Liver (tissue), 3 donors: ENCODE data around the gene CRYBA2.

ENCODE experiments used
- CTCF ChIP-seq: fragments of 150-350 bp; IDR thresholded peaks from 2 replicates; pipeline ENCODE4 v1.5.1; 2017; ENCODE audit warnings: improper control_type of control experiment, low read depth, low read length; ENCODE audit not compliant: missing input control
- EGR1 ChIP-seq, 2 donors: IDR thresholded peaks; 2 replicates each; pipeline ENCODE4 v1.6.1; 2016 to 2018; ENCODE audit warnings: antibody characterized with exemption in 2 of 2, low read depth in 2 of 2
- MAX ChIP-seq: IDR thresholded peaks from 2 replicates; pipeline ENCODE4 v1.6.1; 2016; ENCODE audit warnings: antibody characterized with exemption
- NR2F2 ChIP-seq: IDR thresholded peaks from 2 replicates; pipeline ENCODE4 v1.6.1; 2016; ENCODE audit warnings: antibody characterized with exemption
- REST ChIP-seq: IDR thresholded peaks from 2 replicates; pipeline ENCODE4 v1.6.1; 2016; ENCODE audit warnings: antibody characterized with exemption, mild to moderate bottlenecking
- RXRA ChIP-seq, 2 donors: IDR thresholded peaks; 2 replicates each; pipeline ENCODE4 v1.6.1; 2017 to 2018; ENCODE audit warnings: antibody characterized with exemption in 2 of 2, mild to moderate bottlenecking in 1 of 2
- SP1 ChIP-seq: IDR thresholded peaks from 2 replicates; pipeline ENCODE4 v1.6.1; 2018; ENCODE audit warnings: antibody characterized with exemption, mild to moderate bottlenecking
- TAF1 ChIP-seq: conservative IDR thresholded peaks from 2 replicates; pipeline ENCODE4 v1.6.1; 2016; ENCODE audit warnings: antibody characterized with exemption, mild to moderate bottlenecking
- ZBTB33 ChIP-seq: IDR thresholded peaks from 2 replicates; pipeline ENCODE4 v1.6.1; 2016; ENCODE audit warnings: antibody characterized with exemption
- donor health status: healthy.
- donor health status: healthy.

GRCh38 chr2:218997731-218998130, 4.5 kb upstream of the CRYBA2 start:
- no peak for TF ChIP-seq CTCF
- TF ChIP-seq MAX, result no peak
- TF ChIP-seq RXRA (IDR thresholded peaks at IDR 0.05), result no peak
- TF ChIP-seq REST, result no peak
- no peak for TF ChIP-seq EGR1 (IDR thresholded peaks at IDR 0.05; ENCODE audit: low read depth in 2 of 2)
- no peak for TF ChIP-seq TAF1
- TF ChIP-seq NR2F2, result no peak
- TF ChIP-seq ZBTB33, result no peak
- TF ChIP-seq SP1, result no peak
